Epithelial cell of proximal tubule (primary cell): ENCODE data around the gene WDR64. TPM values are rescaled to one million over a fixed set of nuclear protein-coding genes. Genes with fewer than 3 reads are reported as not detected.

Experiments
- DNase-seq: peaks from one replicate; pipeline ENCODE4 v3.0.0-alpha.2; 2011; ENCODE audit warnings: low read depth
- H3K4me3 ChIP-seq: 2 replicates; pipeline ENCODE4 v1.5.1; 2011; ENCODE audit warnings: low read depth, mild to moderate bottlenecking, low read length
- CTCF ChIP-seq: conservative IDR thresholded peaks from 2 replicates; pipeline ENCODE4 v1.5.1; 2012; ENCODE audit warnings: low read depth, mild to moderate bottlenecking, low read length
- total RNA-seq: library from RNA; depleted of rRNA; stranded (reverse); fragments of >200 nt; gene quantifications from 2 replicates; pipeline ENCODE4 v1.2.3, GENCODE V29; 2015

The WDR64 gene
- total RNA-seq, 1 donor from 2014 or later = not detected

- no peak overlapping the region for H3K4me3 ChIP-seq
- DNase-seq = no peak
- TF ChIP-seq CTCF = no peak
Observed at GRCh38 chr1:241716915-241717656, 65.0 kb downstream of the WDR64 start.

GRCh38 chr1:241717975-241718374, 65.9 kb downstream of the WDR64 start:
- no peak for DNase-seq
- H3K4me3 ChIP-seq = no peak overlapping the region
- TF ChIP-seq CTCF = no peak

- TF ChIP-seq CTCF = no peak
- H3K4me3 ChIP-seq = no peak overlapping the region
Observed at GRCh38 chr1:241721011-241721410, 68.9 kb downstream of the WDR64 start.

GRCh38 chr1:241722947-241723346, 70.9 kb downstream of the WDR64 start:
- no peak for DNase-seq
- no peak overlapping the region for H3K4me3 ChIP-seq
- TF ChIP-seq CTCF = no peak

More at GRCh38 chr1:241721011-241721410, 68.9 kb downstream of the WDR64 start:
- no peak for DNase-seq

- H3K4me3 ChIP-seq = no peak overlapping the region
- no peak for DNase-seq
- TF ChIP-seq CTCF = no peak
Observed at GRCh38 chr1:241724741-241725356, 72.8 kb downstream of the WDR64 start.

- TF ChIP-seq CTCF = no peak
- no peak overlapping the region for H3K4me3 ChIP-seq
- DNase-seq = no peak
Observed at GRCh38 chr1:241730031-241730430, 78.0 kb downstream of the WDR64 start.
